Gastrocnemius medialis (tissue), 4 donors: Measurements from ENCODE around the gene PKHD1. TPM values are rescaled to one million over a fixed set of nuclear protein-coding genes. Genes with fewer than 3 reads are reported as not detected.

ENCODE experiments used
- ATAC-seq, 2 donors: fragments of 150-250 bp; one replicate each; pipeline ENCODE4 v1.9.1; 2016
- DNase-seq, 2 donors: peaks; one replicate each; pipeline ENCODE4 v3.0.0-alpha.2; 2019
- H3K27ac ChIP-seq, 4 donors: fragments of 200-600 bp; sonication (generic); 1 replicate in 1 of 4; 2 replicates in 3 of 4; pipeline ENCODE4 v1.5.1; 2016 to 2018; ENCODE audit warnings: mild to moderate bottlenecking in 2 of 4, moderate library complexity in 1 of 4
- H3K27me3 ChIP-seq, 3 donors: fragments of 200-600 bp; sonication (generic) in 2 of 3; 1 replicate in 1 of 3; 2 replicates in 2 of 3; pipeline versions ENCODE4 v1.5.1 to v1.6.0; 2016 to 2019; ENCODE audit warnings: mild to moderate bottlenecking in 1 of 3, moderate library complexity in 1 of 3
- H3K36me3 ChIP-seq, 2 donors: fragments of 200-600 bp; sonication (generic) in 1 of 2; one replicate each; pipeline ENCODE4 v1.5.1; 2017 to 2018
- H3K4me1 ChIP-seq, 2 donors: fragments of 200-600 bp; sonication (generic) in 1 of 2; one replicate each; pipeline ENCODE4 v1.5.1; 2016 to 2017; ENCODE audit warnings: mild to moderate bottlenecking in 2 of 2
- H3K4me3 ChIP-seq, 4 donors: fragments of 200-600 bp; sonication (generic) in 3 of 4; 1 replicate in 1 of 4; 2 replicates in 3 of 4; pipeline ENCODE4 v1.5.1; 2016 to 2019; ENCODE audit warnings: mild to moderate bottlenecking in 2 of 4
- H3K9me3 ChIP-seq, 3 donors: fragments of 200-600 bp; sonication (generic) in 2 of 3; 1 replicate in 1 of 3; 2 replicates in 2 of 3; pipeline ENCODE4 v1.5.1; 2016 to 2019
- POLR2A ChIP-seq, 2 donors: fragments of 450-650 bp; IDR thresholded peaks; one replicate each; pipeline ENCODE4 v1.6.1; 2017; ENCODE audit warnings: antibody characterized with exemption in 2 of 2, mild to moderate bottlenecking in 2 of 2, moderate library complexity in 2 of 2
- in situ Hi-C, 4 donors: fragments of 200-750 bp; cut with MboI; loops; one replicate each; pipeline versions ENCODE4 v1.15.0 to v1.8.0; 2017; ENCODE audit warnings: low sequenced_read_pairs in 4 of 4
- intact Hi-C: fragments of 100-400 bp; cut with DNase I; formaldehyde crosslinking; loops from one replicate; pipeline ENCODE4 v1.15.1; 2023; ENCODE audit warnings: low total_unique reads
- total RNA-seq, 4 donors: library from RNA; depleted of rRNA; stranded (reverse); fragments of >200 nt; gene quantifications; one replicate each; pipeline versions ENCODE4 v1.1.0 to v1.2.3, GENCODE V29; 2016
- TF ChIP-seq, protein P1 (sequence below), 5 experiments: fragments of 450-650 bp in 3 of 5; fragments of 200-600 bp in 2 of 5; sonication (generic) in 2 of 5; IDR thresholded peaks in 4 of 5; conservative IDR thresholded peaks in 1 of 5; 1 replicate in 4 of 5; 2 replicates in 1 of 5; pipeline ENCODE4 v1.5.1; 2016 to 2019; ENCODE audit warnings: antibody characterized with exemption in 5 of 5, mild to moderate bottlenecking in 3 of 5, moderate library complexity in 3 of 5

Gene PKHD1
- total RNA-seq, 4 donors from 2014 or later: 0.02 to 0.05 (median 0.02) TPM; not detected in 1

- DNase-seq: no peak
- Histone ChIP-seq H3K27ac (no peak overlapping the region), H3K36me3 (no peaks in the 10 kb centered on the region), H3K27me3 (no peaks in the 10 kb centered on the region), H3K4me3 (no peak overlapping the region), H3K9me3 (no peaks in the 10 kb centered on the region), H3K4me1 (no peaks in the 10 kb centered on the region)
- in situ Hi-C loops: no loop called here
- intact Hi-C loops: no loop called here
- TF ChIP-seq, protein P1, sequence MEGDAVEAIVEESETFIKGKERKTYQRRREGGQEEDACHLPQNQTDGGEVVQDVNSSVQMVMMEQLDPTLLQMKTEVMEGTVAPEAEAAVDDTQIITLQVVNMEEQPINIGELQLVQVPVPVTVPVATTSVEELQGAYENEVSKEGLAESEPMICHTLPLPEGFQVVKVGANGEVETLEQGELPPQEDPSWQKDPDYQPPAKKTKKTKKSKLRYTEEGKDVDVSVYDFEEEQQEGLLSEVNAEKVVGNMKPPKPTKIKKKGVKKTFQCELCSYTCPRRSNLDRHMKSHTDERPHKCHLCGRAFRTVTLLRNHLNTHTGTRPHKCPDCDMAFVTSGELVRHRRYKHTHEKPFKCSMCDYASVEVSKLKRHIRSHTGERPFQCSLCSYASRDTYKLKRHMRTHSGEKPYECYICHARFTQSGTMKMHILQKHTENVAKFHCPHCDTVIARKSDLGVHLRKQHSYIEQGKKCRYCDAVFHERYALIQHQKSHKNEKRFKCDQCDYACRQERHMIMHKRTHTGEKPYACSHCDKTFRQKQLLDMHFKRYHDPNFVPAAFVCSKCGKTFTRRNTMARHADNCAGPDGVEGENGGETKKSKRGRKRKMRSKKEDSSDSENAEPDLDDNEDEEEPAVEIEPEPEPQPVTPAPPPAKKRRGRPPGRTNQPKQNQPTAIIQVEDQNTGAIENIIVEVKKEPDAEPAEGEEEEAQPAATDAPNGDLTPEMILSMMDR (IDR thresholded peaks at IDR 0.05 in 4 of 5, conservative IDR thresholded peaks at IDR 0.05 in 1 of 5): no peak
- no peak for TF ChIP-seq POLR2A (IDR thresholded peaks at IDR 0.05)
- ATAC-seq: no peak
Measured at GRCh38 chr6:51976374-51976773, 111.0 kb downstream of the PKHD1 start.

DNA sequence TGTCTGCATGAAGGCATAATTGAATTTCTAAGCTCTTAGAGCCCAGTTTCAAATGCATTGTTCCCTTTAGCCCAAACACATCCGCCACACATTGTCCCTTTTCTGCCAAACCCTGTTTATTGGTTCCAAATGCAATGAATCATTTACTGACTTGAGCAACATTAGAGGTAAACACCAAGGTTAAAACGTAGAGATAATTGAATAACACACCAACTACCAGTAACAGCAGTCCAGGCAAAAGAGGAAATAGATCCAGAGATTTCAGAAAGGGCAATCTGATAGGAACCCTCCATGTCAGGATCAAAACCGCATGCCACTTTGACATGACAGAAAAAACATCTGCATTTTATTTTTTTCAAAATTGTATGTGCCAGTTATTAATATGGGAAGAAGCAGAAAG lies 114.8 kb downstream of the PKHD1 start:
- ATAC-seq (no peak), DNase-seq (no peak)
- intact Hi-C loops (no loop called here), in situ Hi-C loops (no loop called here)
- no peaks in the 10 kb centered on the region for H3K27me3 ChIP-seq
- H3K4me1 ChIP-seq: no peaks in the 10 kb centered on the region
- H3K9me3 ChIP-seq: no peaks in the 10 kb centered on the region
- TF ChIP-seq, protein P1 (IDR thresholded peaks at IDR 0.05 in 4 of 5, conservative IDR thresholded peaks at IDR 0.05 in 1 of 5): no peak
- no peak for TF ChIP-seq POLR2A (IDR thresholded peaks at IDR 0.05)
- no peaks in the 10 kb centered on the region for H3K36me3 ChIP-seq
- no peak overlapping the region for H3K4me3 ChIP-seq
- H3K27ac ChIP-seq: no peak overlapping the region

GRCh38 chr6:51968265-51968664 lies 119.1 kb downstream of the PKHD1 start:
- H3K36me3 ChIP-seq: no peaks in the 10 kb centered on the region
- no peaks in the 10 kb centered on the region for H3K27me3 ChIP-seq
- in situ Hi-C loops: loop anchor here in 1 of 4 donors (10.0 kb wide), 1 partner anchor 1153 kb away; the partner anchor contains the start of gene TFAP2B
- H3K4me3 ChIP-seq: no peak overlapping the region
- TF ChIP-seq POLR2A (IDR thresholded peaks at IDR 0.05): no peak
- TF ChIP-seq, protein P1 (IDR thresholded peaks at IDR 0.05 in 4 of 5, conservative IDR thresholded peaks at IDR 0.05 in 1 of 5): no peak
- intact Hi-C loops: no loop called here
- DNase-seq (no peak), ATAC-seq (no peak)
- H3K4me1 ChIP-seq: no peaks in the 10 kb centered on the region
- no peak overlapping the region for H3K27ac ChIP-seq
- H3K9me3 ChIP-seq: no peaks in the 10 kb centered on the region

DNA sequence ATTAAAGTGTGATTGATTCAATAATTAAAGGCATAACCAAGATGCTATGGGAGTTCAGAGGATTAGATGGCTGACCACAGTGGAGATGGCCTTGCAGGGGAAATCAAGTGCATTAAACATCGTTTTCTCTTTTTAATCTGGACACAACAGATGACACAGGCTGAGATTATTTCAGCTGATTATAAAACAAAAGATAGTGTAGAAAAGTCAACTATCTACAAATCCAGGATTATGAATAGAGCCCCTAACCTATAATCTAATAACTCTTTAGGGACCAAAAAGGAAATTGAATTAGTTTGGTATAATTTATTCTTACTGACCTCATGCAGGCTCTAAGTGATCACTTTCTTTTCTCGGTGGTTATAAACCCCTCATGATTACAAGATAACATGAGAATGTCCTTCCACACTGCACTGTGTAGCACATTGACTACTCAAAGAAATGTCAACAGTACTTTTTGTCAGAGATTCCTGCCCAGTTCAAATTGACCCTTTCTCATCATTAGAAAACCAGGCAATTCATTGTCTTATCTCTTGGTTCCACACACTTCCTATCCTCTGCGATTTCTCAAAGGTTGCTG lies 122.1 kb downstream of the PKHD1 start:
- H3K36me3 ChIP-seq: no peaks in the 10 kb centered on the region
- ATAC-seq (no peak), DNase-seq (no peak)
- intact Hi-C loops (no loop called here), in situ Hi-C loops (loop anchor here in 1 of 4 donors (10.0 kb wide), 1 partner anchor 1151 kb away; the partner anchor contains the start of gene TFAP2B)
- no peaks in the 10 kb centered on the region for H3K4me1 ChIP-seq
- H3K27ac ChIP-seq: no peak overlapping the region
- no peaks in the 10 kb centered on the region for H3K27me3 ChIP-seq
- H3K4me3 ChIP-seq: no peak overlapping the region
- H3K9me3 ChIP-seq: no peaks in the 10 kb centered on the region
- TF ChIP-seq POLR2A (IDR thresholded peaks at IDR 0.05): no peak
- TF ChIP-seq, protein P1 (IDR thresholded peaks at IDR 0.05 in 4 of 5, conservative IDR thresholded peaks at IDR 0.05 in 1 of 5): no peak

GRCh38 chr6:51963980-51964379 lies 123.4 kb downstream of the PKHD1 start:
- TF ChIP-seq POLR2A (IDR thresholded peaks at IDR 0.05): no peak
- TF ChIP-seq, protein P1 (IDR thresholded peaks at IDR 0.05 in 4 of 5, conservative IDR thresholded peaks at IDR 0.05 in 1 of 5): no peak
- Histone ChIP-seq H3K4me1 (no peaks in the 10 kb centered on the region), H3K27me3 (no peaks in the 10 kb centered on the region), H3K4me3 (no peak overlapping the region), H3K9me3 (no peaks in the 10 kb centered on the region), H3K27ac (no peak overlapping the region), H3K36me3 (no peaks in the 10 kb centered on the region)
- intact Hi-C loops (no loop called here), in situ Hi-C loops (loop anchor here in 1 of 4 donors (10.0 kb wide), 1 partner anchor 1149 kb away; the partner anchor contains the start of gene TFAP2B)
- ATAC-seq: no peak
- DNase-seq: no peak
